CD4-positive, CD25-positive, alpha-beta regulatory T cell (primary cell): ENCODE measurements around the gene CCN5. TPM values are rescaled to one million over a fixed set of nuclear protein-coding genes. Genes with fewer than 3 reads are reported as not detected.

Source experiments
- ATAC-seq, 2 donors: fragments of 150-1000 bp; cut with Tn5 transposase; one replicate each; pipeline ENCODE4 v1.10.0; 2021; ENCODE audit warnings: low read depth in 2 of 2, moderate number of reproducible peaks in 2 of 2, moderate library complexity in 1 of 2
- DNase-seq, 3 donors: peaks; one replicate each; pipeline versions ENCODE4 v3.0.0 to v3.0.0-alpha.2; 2012 to 2022; ENCODE audit warnings: mixed read lengths in 1 of 3
- H3K27ac ChIP-seq: one replicate; pipeline ENCODE4 v1.7.0; 2013; ENCODE audit warnings: mild to moderate bottlenecking, low read length; ENCODE audit not compliant: insufficient read depth, poor library complexity, severe bottlenecking
- H3K27me3 ChIP-seq: one replicate; pipeline ENCODE4 v1.7.0; 2013; ENCODE audit warnings: low read length; ENCODE audit not compliant: control insufficient read depth, insufficient read depth
- H3K36me3 ChIP-seq: one replicate; pipeline ENCODE4 v1.7.0; 2013; ENCODE audit warnings: mild to moderate bottlenecking, low read length, moderate library complexity; ENCODE audit not compliant: control insufficient read depth, insufficient read depth
- H3K4me1 ChIP-seq: 2 replicates; pipeline ENCODE4 v1.7.0; 2013; ENCODE audit warnings: mild to moderate bottlenecking, low read length; ENCODE audit not compliant: insufficient read depth, control insufficient read depth, poor library complexity, severe bottlenecking
- H3K4me3 ChIP-seq: one replicate; pipeline ENCODE4 v1.7.0; 2013; ENCODE audit warnings: low read depth, mild to moderate bottlenecking, low read length, moderate library complexity
- H3K9me3 ChIP-seq, 2 experiments: 1 replicate in 1 of 2; 2 replicates in 1 of 2; pipeline ENCODE4 v1.7.0; 2013; ENCODE audit warnings: low read length in 2 of 2, mild to moderate bottlenecking in 1 of 2, moderate library complexity in 1 of 2; ENCODE audit not compliant: control insufficient read depth in 2 of 2
- H3K27ac Mint-ChIP-seq, 3 donors: one replicate each; pipeline ENCODE4 v1.8.0; 2020 to 2022; ENCODE audit warnings: mild to moderate bottlenecking in 3 of 3, mixed read lengths in 3 of 3, moderate library complexity in 2 of 3
- H3K27me3 Mint-ChIP-seq: one replicate; pipeline ENCODE4 v1.8.0; 2022; ENCODE audit warnings: mild to moderate bottlenecking, mixed read lengths
- H3K36me3 Mint-ChIP-seq: one replicate; pipeline ENCODE4 v1.8.0; 2020; ENCODE audit warnings: mixed read lengths
- H3K4me1 Mint-ChIP-seq, 4 donors: one replicate each; pipeline ENCODE4 v1.8.0; 2020 to 2022; ENCODE audit warnings: mixed read lengths in 4 of 4, mild to moderate bottlenecking in 1 of 4
- H3K4me3 Mint-ChIP-seq, 4 donors: one replicate each; pipeline ENCODE4 v1.8.0; 2020 to 2022; ENCODE audit warnings: mild to moderate bottlenecking in 4 of 4, mixed read lengths in 4 of 4, moderate library complexity in 3 of 4
- H3K9me3 Mint-ChIP-seq, 7 donors: one replicate each; pipeline ENCODE4 v1.8.0; 2020 to 2022; ENCODE audit warnings: mixed read lengths in 7 of 7, mild to moderate bottlenecking in 3 of 7, moderate library complexity in 2 of 7
- polyA plus RNA-seq, 4 donors: library from polyadenylated mRNA; unstranded; fragments of 300-500 nt; fragmentation: Illumina TruSeq; gene quantifications; one replicate each; pipeline ENCODE4 v1.2.3, GENCODE V29; 2021
- total RNA-seq: library from RNA; stranded (reverse); gene quantifications from one replicate; pipeline ENCODE4 v1.2.3, GENCODE V29; 2022

Gene CCN5
- total and polyA plus RNA-seq, 5 donors from 2014 or later, result not detected

DNA sequence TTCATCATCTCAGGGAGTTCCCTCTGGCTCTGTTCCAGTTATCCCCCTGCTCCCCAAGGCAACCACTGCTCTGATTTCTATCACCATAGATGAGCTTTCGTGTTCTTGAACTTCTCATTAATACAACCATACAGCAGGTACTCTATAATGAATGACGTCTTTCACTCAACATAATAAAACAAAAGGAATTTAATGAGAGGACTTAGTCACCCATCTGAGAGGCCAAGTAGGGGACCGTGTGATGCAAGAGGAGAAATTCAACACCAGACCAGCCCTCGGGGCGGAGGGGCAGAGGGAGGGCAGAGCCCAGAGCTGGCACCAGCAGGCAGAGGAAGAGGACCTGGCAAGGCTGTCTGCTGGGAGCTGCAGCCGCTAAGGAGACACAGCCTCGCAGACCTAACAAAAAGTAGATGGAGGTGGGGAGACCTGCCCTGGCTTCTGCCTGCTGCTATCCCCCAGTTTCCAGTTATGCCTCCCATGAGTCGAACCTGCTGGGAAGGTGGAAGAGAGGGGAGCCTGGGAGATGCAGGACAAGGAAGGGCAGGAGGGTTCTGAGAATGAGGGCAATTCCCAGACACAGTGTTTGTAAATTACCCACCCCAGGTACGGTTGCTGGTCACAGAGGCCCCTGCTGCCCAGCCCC lies 13.8 kb downstream of the CCN5 start:
- Histone ChIP-seq H3K27me3 (no peaks in the 10 kb centered on the region), H3K36me3 (no peaks in the 10 kb centered on the region), H3K27ac (no peak overlapping the region), H3K4me1 (no peaks in the 10 kb centered on the region), H3K9me3 (no peaks in the 10 kb centered on the region), H3K4me3 (no peak overlapping the region)
- ATAC-seq (no peak), DNase-seq (no peak)
- peaks cover 4% of the 10 kb centered on the region for H3K27me3 Mint-ChIP-seq
- H3K36me3 Mint-ChIP-seq, result no peaks in the 10 kb centered on the region
- peaks cover 0 to 4% (median 2%) of the 10 kb centered on the region in 4 donors for H3K4me1 Mint-ChIP-seq
- no peak overlapping the region for H3K4me3 Mint-ChIP-seq
- H3K9me3 Mint-ChIP-seq, result peaks cover 0 to 2% (median 0%) of the 10 kb centered on the region in 7 donors
- H3K27ac Mint-ChIP-seq, result no peak overlapping the region

DNA sequence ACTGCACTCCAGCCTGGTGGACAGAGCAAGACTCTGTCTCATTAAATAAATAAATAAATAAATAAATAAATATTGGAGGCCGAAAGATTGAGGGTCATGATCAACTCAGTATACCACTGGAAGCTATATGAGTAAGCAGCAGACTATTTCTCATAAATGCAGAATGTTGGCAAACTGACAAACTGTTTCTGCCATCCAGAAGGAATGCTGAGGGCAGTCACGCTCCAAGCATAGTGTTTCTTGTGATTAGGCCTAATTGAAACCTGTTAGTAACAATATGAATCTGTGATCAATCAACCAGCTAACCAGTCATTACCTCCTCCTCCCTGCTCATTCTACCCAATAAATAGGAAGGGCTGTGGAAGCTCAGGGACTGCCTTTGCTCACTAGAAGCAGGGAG lies 15.3 kb downstream of the CCN5 start:
- H3K27me3 ChIP-seq, result no peaks in the 10 kb centered on the region
- H3K9me3 ChIP-seq, result no peaks in the 10 kb centered on the region
- H3K4me1 Mint-ChIP-seq, result peaks cover 0 to 4% (median 2%) of the 10 kb centered on the region in 4 donors
- H3K4me1 ChIP-seq, result no peaks in the 10 kb centered on the region
- H3K4me3 ChIP-seq, result no peak overlapping the region
- peaks cover 0 to 1% (median 0%) of the 10 kb centered on the region in 7 donors for H3K9me3 Mint-ChIP-seq
- peaks cover 4% of the 10 kb centered on the region for H3K27me3 Mint-ChIP-seq
- no peak overlapping the region for H3K27ac Mint-ChIP-seq
- ATAC-seq (no peak), DNase-seq (no peak)
- no peak overlapping the region for H3K4me3 Mint-ChIP-seq
- H3K36me3 ChIP-seq, result no peaks in the 10 kb centered on the region
- H3K27ac ChIP-seq, result no peak overlapping the region
- no peaks in the 10 kb centered on the region for H3K36me3 Mint-ChIP-seq

DNA sequence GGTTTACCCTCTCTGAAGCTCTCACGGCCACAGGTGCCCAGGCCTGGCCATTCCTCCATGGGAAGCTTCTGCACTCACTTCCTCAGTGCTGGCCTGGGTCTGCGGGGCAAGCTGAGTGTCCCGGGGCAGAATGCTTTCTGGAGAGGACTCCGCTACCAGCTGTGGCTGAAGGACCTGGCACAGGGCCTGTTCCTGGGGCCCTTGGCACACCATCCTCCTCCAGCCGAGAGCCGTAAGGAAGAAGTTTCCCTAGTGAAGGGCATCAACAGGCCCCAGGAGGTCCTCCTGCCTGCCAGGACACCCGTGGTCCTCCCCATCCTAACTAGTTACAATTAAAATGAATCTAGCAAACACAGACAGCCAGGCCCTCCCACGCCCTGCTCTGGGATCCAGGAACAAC lies 16.5 kb downstream of the CCN5 start:
- H3K9me3 Mint-ChIP-seq, result peaks cover 0 to 2% (median 0%) of the 10 kb centered on the region in 7 donors
- peaks cover 0 to 2% of the 10 kb centered on the region in 2 experiments for H3K9me3 ChIP-seq
- no peak for ATAC-seq
- H3K4me3 ChIP-seq, result no peak overlapping the region
- H3K27me3 Mint-ChIP-seq, result peaks cover 4% of the 10 kb centered on the region
- no peak overlapping the region for H3K4me3 Mint-ChIP-seq
- no peaks in the 10 kb centered on the region for H3K36me3 ChIP-seq
- H3K27me3 ChIP-seq, result no peaks in the 10 kb centered on the region
- DNase-seq, result no peak
- no peaks in the 10 kb centered on the region for H3K36me3 Mint-ChIP-seq
- H3K4me1 Mint-ChIP-seq, result peaks cover 0 to 11% (median 3%) of the 10 kb centered on the region in 4 donors
- H3K4me1 ChIP-seq, result no peaks in the 10 kb centered on the region
- no peak overlapping the region for H3K27ac ChIP-seq
- peak overlapping the region in 1 of 3 donors; percentile 71 for H3K27ac Mint-ChIP-seq

DNA sequence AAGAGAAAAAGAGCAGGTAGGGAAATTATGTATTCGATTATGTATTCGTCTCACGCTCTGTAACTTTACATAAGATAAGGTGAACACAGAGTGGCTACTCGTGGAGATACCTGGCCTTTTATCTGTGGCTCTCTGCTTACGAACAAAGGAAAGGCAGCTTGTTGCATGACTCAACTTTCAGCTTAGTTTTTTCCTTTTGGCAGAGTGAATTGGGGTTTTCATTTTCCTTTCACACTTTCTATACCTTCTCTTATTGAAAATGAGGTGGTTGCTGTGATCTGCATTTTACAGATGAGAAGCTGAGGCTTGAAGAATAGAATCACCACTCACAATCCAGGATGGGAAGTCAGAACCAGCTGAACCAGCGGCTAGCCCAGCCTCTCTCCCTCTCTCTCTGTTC lies 17.2 kb downstream of the CCN5 start:
- no peak overlapping the region for H3K4me3 ChIP-seq
- Mint-ChIP-seq H3K9me3 (peaks cover 0 to 5% (median 0%) of the 10 kb centered on the region in 7 donors), H3K27me3 (peaks cover 4% of the 10 kb centered on the region), H3K27ac (peak overlapping the region in 1 of 3 donors; percentile 36), H3K4me3 (no peak overlapping the region), H3K36me3 (no peaks in the 10 kb centered on the region), H3K4me1 (peaks cover 0 to 14% (median 4%) of the 10 kb centered on the region in 4 donors)
- H3K27ac ChIP-seq, result no peak overlapping the region
- H3K27me3 ChIP-seq, result no peaks in the 10 kb centered on the region
- no peak for ATAC-seq
- peaks cover 0 to 6% of the 10 kb centered on the region in 2 experiments for H3K9me3 ChIP-seq
- no peak for DNase-seq
- H3K36me3 ChIP-seq, result no peaks in the 10 kb centered on the region
- no peaks in the 10 kb centered on the region for H3K4me1 ChIP-seq

DNA sequence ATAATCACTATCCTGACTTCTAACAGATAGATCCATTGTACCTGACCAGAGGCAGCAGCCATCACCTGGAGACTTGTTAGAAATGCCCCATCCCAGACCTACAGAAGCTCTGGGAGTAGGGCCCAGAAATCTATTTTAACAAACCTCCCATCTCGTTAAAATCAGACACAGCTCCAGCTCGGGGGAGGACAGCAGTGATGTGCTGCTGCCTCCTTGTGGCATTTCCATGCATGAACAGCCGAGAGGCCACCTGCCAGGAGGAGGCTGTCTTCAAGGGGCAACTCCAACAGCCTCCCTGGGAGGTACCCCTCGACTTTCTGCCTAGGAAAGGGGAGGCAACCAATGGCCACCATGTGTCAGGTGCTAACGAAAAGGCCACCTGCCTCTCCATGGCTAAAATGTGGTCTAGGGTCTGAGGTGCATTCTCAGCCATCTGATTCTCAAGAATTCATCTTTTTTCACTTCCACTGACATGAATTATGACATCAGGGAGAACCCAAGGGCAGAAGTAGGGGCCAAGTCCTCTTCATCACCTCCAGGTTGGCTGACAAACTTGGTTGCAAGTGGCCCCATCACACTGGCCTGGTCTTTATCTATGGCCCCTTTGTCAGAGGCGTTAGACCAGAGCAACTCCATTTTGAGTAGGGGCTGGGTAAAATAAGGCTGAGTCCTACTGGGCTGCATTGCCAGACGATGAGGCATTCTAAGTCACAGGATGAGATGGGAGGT lies 18.3 kb downstream of the CCN5 start:
- H3K4me1 Mint-ChIP-seq, result peaks cover 0 to 14% (median 5%) of the 10 kb centered on the region in 4 donors
- Histone ChIP-seq H3K4me3 (no peak overlapping the region), H3K36me3 (no peaks in the 10 kb centered on the region), H3K27ac (no peak overlapping the region), H3K27me3 (no peaks in the 10 kb centered on the region), H3K4me1 (no peaks in the 10 kb centered on the region), H3K9me3 (peaks cover 0 to 6% of the 10 kb centered on the region in 2 experiments)
- no peaks in the 10 kb centered on the region for H3K36me3 Mint-ChIP-seq
- no peak overlapping the region for H3K4me3 Mint-ChIP-seq
- H3K27ac Mint-ChIP-seq, result peak overlapping the region in 1 of 3 donors; percentile 64
- H3K9me3 Mint-ChIP-seq, result peaks cover 0 to 5% (median 0%) of the 10 kb centered on the region in 7 donors
- DNase-seq (peak; percentile 35 to 60 (median 59)), ATAC-seq (peak; percentile 63 to 64)
- no peaks in the 10 kb centered on the region for H3K27me3 Mint-ChIP-seq

DNA sequence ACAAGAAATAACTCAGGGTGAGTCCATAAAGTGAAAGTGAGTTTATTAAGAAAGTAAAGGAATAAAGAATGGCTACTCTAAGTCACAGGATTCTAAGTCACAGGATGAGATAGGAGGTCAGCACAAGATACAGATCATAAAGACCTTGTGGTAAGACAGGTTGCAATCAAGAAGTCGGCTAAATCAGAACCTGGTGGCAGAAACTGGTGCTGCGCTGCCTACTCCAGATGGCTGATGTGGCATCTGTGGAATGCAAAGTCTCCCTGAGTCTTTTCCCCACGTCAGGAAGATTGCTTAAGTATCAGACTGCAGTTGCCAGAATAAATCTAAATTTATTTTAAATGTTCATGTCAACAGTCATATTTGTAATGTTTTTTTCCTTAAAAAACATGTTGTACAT lies 19.8 kb downstream of the CCN5 start:
- H3K27me3 Mint-ChIP-seq, result peaks cover 4% of the 10 kb centered on the region
- H3K4me3 ChIP-seq, result no peak overlapping the region
- no peak overlapping the region for H3K4me3 Mint-ChIP-seq
- ATAC-seq, result no peak
- H3K9me3 Mint-ChIP-seq, result peaks cover 0 to 5% (median 0%) of the 10 kb centered on the region in 7 donors
- no peak overlapping the region for H3K27ac ChIP-seq
- H3K36me3 Mint-ChIP-seq, result no peaks in the 10 kb centered on the region
- no peak for DNase-seq
- no peak overlapping the region for H3K27ac Mint-ChIP-seq
- peaks cover 0 to 6% of the 10 kb centered on the region in 2 experiments for H3K9me3 ChIP-seq
- H3K4me1 Mint-ChIP-seq, result peaks cover 0 to 14% (median 8%) of the 10 kb centered on the region in 4 donors
- no peaks in the 10 kb centered on the region for H3K27me3 ChIP-seq
- H3K36me3 ChIP-seq, result no peaks in the 10 kb centered on the region
- H3K4me1 ChIP-seq, result no peaks in the 10 kb centered on the region

DNA sequence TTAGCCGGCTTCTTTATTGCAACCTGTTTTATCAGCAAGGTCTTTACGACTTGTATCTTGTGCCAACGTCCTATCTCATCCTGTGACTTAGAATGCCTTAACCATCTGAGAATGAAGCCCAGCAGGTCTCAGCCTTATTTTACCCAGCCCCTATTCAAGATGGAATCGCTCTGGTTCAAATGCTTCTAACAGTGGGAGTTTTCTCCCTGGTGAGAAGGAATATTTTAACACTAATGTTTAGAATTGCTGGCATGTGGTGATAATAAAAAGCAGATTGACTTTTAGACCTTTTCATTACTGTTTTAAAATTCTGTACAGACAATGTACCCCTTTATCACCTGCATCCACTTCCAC lies 20.6 kb downstream of the CCN5 start:
- no peak for DNase-seq
- H3K36me3 Mint-ChIP-seq, result no peaks in the 10 kb centered on the region
- H3K4me3 Mint-ChIP-seq, result no peak overlapping the region

More for the DNA sequence above, 20.6 kb downstream of the CCN5 start:
- Mint-ChIP-seq H3K9me3 (peaks cover 0 to 5% (median 0%) of the 10 kb centered on the region in 7 donors), H3K27ac (no peak overlapping the region), H3K4me1 (peaks cover 0 to 14% (median 8%) of the 10 kb centered on the region in 4 donors), H3K27me3 (peaks cover 8% of the 10 kb centered on the region)
- Histone ChIP-seq H3K4me1 (no peaks in the 10 kb centered on the region), H3K27ac (no peak overlapping the region), H3K9me3 (peaks cover 0 to 6% of the 10 kb centered on the region in 2 experiments), H3K36me3 (no peaks in the 10 kb centered on the region), H3K4me3 (no peak overlapping the region), H3K27me3 (no peaks in the 10 kb centered on the region)
- ATAC-seq, result no peak
